Fibroblast of upper back skin (primary cell): ENCODE results near the gene MAN1A2.
"Not testable (repeated sequence)": the region's sequence is repeated elsewhere in the genome, so short reads cannot be mapped to it uniquely, and the experiment has no call there.

Experiments
- DNase-seq: peaks from one replicate; pipeline ENCODE4 v3.0.0-alpha.2; 2013

Gene MAN1A2

DNA sequence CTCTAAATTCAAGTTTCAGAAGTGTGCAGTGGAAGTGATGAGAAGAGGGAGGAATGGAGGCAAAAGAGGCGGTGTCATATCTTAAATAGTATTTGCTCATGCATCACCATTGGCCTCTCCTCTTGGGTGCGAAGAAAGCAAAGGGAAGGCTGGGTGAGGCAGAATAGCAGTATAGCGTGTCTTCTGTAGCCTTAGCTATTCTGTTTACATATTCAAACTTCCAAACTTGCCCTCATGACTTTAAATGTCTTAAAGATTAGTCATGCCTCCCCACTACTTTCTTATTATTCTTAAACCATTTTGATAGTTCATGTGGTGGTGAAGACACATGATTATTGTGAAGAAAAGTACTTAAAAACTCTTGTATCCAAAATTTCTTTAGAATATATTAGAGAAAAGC lies 134.0 kb downstream of the MAN1A2 start:
- DNase-seq: peak; percentile 38

GRCh38 chr1:117511273-117511672 lies 144.0 kb downstream of the MAN1A2 start:
- no peak for DNase-seq

GRCh38 chr1:117512728-117513321 lies 145.6 kb downstream of the MAN1A2 start:
- peak; percentile 30 for DNase-seq

- DNase-seq: no peak
Measured at GRCh38 chr1:117523111-117523510, 155.9 kb downstream of the MAN1A2 start.

DNA sequence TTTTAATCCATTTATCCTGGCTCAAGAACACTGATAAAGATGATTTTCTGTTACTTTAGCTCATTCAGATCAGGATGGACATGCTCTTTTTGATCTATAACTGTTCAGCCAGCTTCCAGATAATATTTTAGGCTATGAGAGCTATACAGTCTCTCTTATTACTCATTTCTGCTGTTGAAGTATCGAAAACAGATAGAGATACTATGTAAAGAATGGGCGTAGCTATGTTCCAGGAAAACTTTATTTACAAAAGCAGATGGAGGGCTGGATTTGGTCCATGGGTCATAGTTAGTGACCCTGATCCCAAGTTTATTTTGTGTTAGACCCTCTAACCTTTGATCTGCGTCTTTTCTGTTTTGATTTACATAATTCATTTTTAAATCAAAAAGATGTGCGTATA lies 159.8 kb downstream of the MAN1A2 start:
- DNase-seq: no peak

- DNase-seq: peak; percentile 42
Measured at GRCh38 chr1:117527566-117528102, 160.4 kb downstream of the MAN1A2 start.

GRCh38 chr1:117529683-117530082 lies 162.4 kb downstream of the MAN1A2 start:
- DNase-seq: no peak

GRCh38 chr1:117531222-117531621 lies 164.0 kb downstream of the MAN1A2 start:
- DNase-seq: peak; percentile 8

DNA sequence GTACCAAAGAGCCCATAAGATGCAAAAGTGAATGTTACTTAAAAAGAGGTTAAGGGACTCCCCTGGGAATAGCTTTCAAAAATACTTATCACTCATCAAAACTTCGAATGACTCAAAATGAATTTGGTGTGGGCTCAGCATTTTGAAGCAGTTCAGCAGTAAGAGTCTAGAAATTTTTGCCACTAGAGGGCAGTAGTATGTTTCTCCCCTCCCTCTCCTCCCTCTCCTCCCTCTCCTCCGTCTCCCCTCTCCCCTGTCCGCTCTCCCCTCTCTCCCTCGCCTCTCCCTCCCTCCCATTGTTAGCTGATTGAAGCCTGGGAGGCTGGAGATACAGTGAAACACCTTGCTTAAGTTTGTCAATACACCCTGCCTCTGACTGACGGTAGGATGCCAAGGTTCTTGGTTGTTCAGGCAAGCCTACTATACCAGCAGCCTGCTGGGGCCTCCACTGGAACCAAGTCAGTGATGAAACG lies 167.8 kb downstream of the MAN1A2 start:
- DNase-seq: peak; percentile 79

DNA sequence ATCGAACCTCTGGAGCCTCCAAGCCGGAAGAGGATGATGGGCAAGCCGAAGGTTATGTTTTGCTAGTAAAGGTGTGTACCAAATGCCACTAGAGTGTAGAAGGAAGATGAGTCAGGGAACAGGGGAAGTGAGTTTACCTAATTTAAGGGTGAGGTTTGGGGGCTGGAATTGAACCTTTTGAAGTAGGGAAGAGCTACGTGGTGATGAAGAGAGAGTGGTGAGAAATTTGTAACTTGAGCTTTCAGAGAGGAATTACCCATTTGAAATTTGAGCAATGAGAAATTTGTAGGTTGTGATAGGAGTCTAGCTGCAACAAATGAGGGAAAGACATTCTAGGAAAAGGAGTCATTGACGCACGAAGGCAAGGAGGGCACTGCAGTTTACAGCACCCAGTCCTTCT lies 168.6 kb downstream of the MAN1A2 start:
- DNase-seq: no peak

GRCh38 chr1:117537291-117537920 lies 170.2 kb downstream of the MAN1A2 start:
- DNase-seq: no peak

GRCh38 chr1:117540532-117540931 lies 173.3 kb downstream of the MAN1A2 start:
- no peak for DNase-seq

GRCh38 chr1:117541003-117541402 lies 173.8 kb downstream of the MAN1A2 start:
- no peak for DNase-seq

GRCh38 chr1:117541585-117541984 lies 174.3 kb downstream of the MAN1A2 start:
- DNase-seq: no peak

GRCh38 chr1:117544509-117545109 lies 177.4 kb downstream of the MAN1A2 start:
- DNase-seq: no peak

DNA sequence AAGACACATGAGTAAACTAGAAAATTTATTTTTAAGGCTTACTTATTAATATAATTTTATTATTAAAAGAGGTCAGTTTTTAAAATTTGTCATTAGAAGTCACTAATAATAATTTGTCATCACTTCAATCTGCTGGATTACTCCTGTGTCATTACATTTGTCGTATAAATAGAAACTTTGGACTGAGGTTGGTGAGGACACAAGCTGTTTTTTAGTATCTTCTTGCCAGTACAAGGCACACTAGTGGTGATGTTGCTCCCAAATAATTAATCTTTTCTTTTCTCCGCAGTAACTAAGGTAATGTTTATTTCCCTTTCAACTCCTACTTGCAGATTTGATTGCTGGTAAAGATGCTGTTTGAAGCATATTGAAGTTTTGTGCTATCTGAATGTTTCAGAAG lies 179.2 kb downstream of the MAN1A2 start:
- DNase-seq: no peak

DNA sequence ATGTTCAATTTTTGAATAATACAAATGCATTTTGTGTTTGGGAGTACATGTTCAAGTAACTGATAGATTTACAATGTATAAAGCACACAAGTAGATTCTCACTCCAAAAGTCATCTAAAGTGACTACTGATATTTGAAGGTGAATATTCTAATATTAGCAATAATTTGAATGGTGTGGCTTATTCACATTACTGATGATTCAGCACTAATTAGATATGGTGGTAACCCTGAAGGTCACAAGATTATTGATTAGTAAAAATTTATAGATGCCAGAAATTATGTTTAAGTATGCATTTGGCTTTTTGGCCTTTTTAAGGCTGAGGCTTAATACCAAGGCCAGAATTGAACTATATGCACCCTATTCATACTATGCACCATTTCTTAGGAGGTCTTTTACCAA lies 186.2 kb downstream of the MAN1A2 start:
- DNase-seq: no peak

DNA sequence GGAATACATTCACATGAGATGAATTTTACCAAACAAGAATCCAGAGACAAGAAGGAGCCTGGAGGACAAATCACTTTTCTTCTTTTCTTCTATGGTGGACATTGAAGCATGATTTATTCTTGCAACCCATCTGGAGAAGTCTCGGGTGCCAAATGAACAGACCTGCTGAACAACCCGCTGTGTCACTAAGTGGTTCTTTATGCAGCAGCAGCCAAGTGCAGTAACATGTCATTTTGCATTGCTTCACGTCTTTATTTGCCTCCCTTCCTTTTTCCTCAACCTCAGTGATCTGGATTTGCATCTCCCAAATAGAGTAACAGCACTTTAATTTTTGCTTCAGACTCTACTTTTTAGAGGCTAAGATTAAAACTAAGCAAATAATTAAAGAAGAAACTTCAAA lies 188.6 kb downstream of the MAN1A2 start:
- no peak for DNase-seq

GRCh38 chr1:117556341-117556740 lies 189.1 kb downstream of the MAN1A2 start:
- DNase-seq: no peak

GRCh38 chr1:117556976-117557375 lies 189.7 kb downstream of the MAN1A2 start:
- no peak for DNase-seq

DNA sequence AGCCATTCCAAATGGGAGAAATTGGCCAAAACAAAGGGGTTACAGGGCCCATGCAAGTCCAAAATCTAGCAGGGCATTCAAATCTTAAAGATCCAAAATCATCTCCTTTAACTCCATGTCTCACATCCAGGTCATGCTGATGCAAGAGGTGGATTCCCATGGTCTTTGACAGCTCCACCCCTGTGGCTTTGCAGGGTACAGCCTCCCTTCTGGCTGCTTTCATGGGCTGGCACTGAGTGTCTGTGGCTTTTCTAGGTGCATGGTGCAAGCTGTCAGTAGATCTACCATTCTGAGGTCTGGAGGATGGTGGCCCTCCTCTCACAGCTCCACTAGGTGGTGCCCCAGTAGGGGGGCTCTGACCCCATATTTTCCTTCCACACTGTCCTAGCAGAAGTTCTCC lies 191.2 kb downstream of the MAN1A2 start:
- DNase-seq: not testable (repeated sequence)

GRCh38 chr1:117559139-117559538 lies 191.9 kb downstream of the MAN1A2 start:
- DNase-seq: no peak

- no peak for DNase-seq
Measured at GRCh38 chr1:117559985-117560384, 192.7 kb downstream of the MAN1A2 start.

GRCh38 chr1:117561071-117561470 lies 193.8 kb downstream of the MAN1A2 start:
- DNase-seq: no peak
